Measurements from ENCODE around the gene STRIP2. TPM values are rescaled to one million over a fixed set of nuclear protein-coding genes. Genes with fewer than 3 reads are reported as not detected.

Gene STRIP2
- total and polyA plus RNA-seq, 2 of the 13 experiments (the other 11 are each of a cell fraction or from before 2014, with no cell fraction given), result 3.9 to 8.2 TPM

- FAIRE-seq (no peak), ATAC-seq (no peak), DNase-seq (ENCODE audit: low spot score) (no peak)
- Histone ChIP-seq H4K20me1 (ENCODE audit: insufficient read depth, low read length) (no peaks in the 10 kb centered on the region), H3K27ac (ENCODE audit: extremely low read length, insufficient read depth, low read length) (no peak overlapping the region), H2AFZ (ENCODE audit: low read length) (no peak overlapping the region), H3K4me1 (ENCODE audit: insufficient read depth, low read length) (no peaks in the 10 kb centered on the region), H3K36me3 (replicated peaks in 1 of 2; ENCODE audit: control insufficient read depth in 1 of 2, insufficient read depth in 2 of 2, low read length in 2 of 2) (peaks cover 2 to 14% of the 10 kb centered on the region in 2 experiments; a peak in 3 of 5 replicates), H3K79me2 (ENCODE audit: insufficient read depth, low read length) (no peaks in the 10 kb centered on the region), H3K9ac (ENCODE audit: insufficient read depth, low read depth, low read length) (no peak overlapping the region), H3K4me3 (replicated peaks in 1 of 3; ENCODE audit: insufficient read depth in 1 of 3, low read depth in 2 of 3, low read length in 3 of 3) (no peak overlapping the region), H3K9me3 (ENCODE audit: low read length) (no peaks in the 10 kb centered on the region), H3K27me3 (ENCODE audit: control insufficient read depth in 1 of 2, insufficient read depth in 2 of 2, low read length in 2 of 2) (no peaks in the 10 kb centered on the region), H3K4me2 (ENCODE audit: low read depth, low read length) (no peak overlapping the region)
- POLR2A ChIA-PET, result no interaction called here
- WGBS (ENCODE audit: low lambda C conversion rate), result 95% methylated on average over 3 of the region's 3 CpGs
- BruUV-seq (replicated peaks), result no TSS peak
- in situ Hi-C loops (cut with HindIII; ENCODE audit: extremely low pct_ligation_motif_present, low pct_unique_long_range_greater_than_20kb), result no loop called here
- CTCF ChIA-PET (ENCODE audit: low intra/inter-chr PET ratio, low total read pairs), result no interaction called here
- TF ChIP-seq, protein P1, sequence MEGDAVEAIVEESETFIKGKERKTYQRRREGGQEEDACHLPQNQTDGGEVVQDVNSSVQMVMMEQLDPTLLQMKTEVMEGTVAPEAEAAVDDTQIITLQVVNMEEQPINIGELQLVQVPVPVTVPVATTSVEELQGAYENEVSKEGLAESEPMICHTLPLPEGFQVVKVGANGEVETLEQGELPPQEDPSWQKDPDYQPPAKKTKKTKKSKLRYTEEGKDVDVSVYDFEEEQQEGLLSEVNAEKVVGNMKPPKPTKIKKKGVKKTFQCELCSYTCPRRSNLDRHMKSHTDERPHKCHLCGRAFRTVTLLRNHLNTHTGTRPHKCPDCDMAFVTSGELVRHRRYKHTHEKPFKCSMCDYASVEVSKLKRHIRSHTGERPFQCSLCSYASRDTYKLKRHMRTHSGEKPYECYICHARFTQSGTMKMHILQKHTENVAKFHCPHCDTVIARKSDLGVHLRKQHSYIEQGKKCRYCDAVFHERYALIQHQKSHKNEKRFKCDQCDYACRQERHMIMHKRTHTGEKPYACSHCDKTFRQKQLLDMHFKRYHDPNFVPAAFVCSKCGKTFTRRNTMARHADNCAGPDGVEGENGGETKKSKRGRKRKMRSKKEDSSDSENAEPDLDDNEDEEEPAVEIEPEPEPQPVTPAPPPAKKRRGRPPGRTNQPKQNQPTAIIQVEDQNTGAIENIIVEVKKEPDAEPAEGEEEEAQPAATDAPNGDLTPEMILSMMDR (CRISPR knock-in tag; IDR thresholded peaks at IDR 0.05), result peak; percentile 24; the same call in 1 of the 2 replicates
- TF ChIP-seq STAG1 (CRISPR knock-in tag; IDR thresholded peaks at IDR 0.05) (peak; percentile 21), FOXO4 (CRISPR knock-in tag; conservative IDR thresholded peaks at IDR 0.05) (no peak), GATA4 (IDR thresholded peaks at IDR 0.05; ENCODE audit: borderline replicate concordance, low read depth) (no peak)
- intact Hi-C loops (cut with micrococcal nuclease; ENCODE audit: unreplicated experiment), result no loop called here
These were observed 32.0 kb upstream of the STRIP2 start for GRCh38 chr7:129401967-129402860.
